ENCODE results near the gene MT1G.

Gene MT1G

GRCh38 chr16:56651586-56651985 is 16.3 kb downstream of the MT1G start, which contains the start of gene MT1B:
Gene MT1B (plus strand): TSS chr16:56651886. CDS start chr16:56651954, 68 bp downstream.
- no peak within 1 kb of the TSS for H3K4me2 ChIP-seq (ENCODE audit: low read length)
- no peaks in the 10 kb centered on the region for H3K79me2 ChIP-seq (ENCODE audit: control insufficient read depth, low read length)
- no peak for TF ChIP-seq EZH2phosphoT487 (IDR thresholded peaks at IDR 0.05; ENCODE audit: borderline replicate concordance, low read length)
- TF ChIP-seq CTCF (IDR thresholded peaks at IDR 0.05; ENCODE audit: low read depth, low read length, poor library complexity, severe bottlenecking): no peak
- H3K9me3 ChIP-seq (ENCODE audit: control insufficient read depth, insufficient read depth, low read length): no peaks in the 10 kb centered on the region
- no peak within 1 kb of the TSS for H3K27ac ChIP-seq (ENCODE audit: low read depth, low read length)
- H3K4me3 ChIP-seq (ENCODE audit: low read length): no peak within 1 kb of the TSS
- H3K27me3 ChIP-seq (ENCODE audit: control insufficient read depth, low read length): peaks cover 40% of the 10 kb centered on the region
- H3K4me1 ChIP-seq (ENCODE audit: control insufficient read depth, low read length): no peaks in the 10 kb centered on the region
- H3K36me3 ChIP-seq (ENCODE audit: control insufficient read depth, low read length): no peaks in the 10 kb centered on the region
- H3K9me2 ChIP-seq (replicated peaks; ENCODE audit: control insufficient read depth, low read length): no peaks in the 10 kb centered on the region
- no peaks in the 10 kb centered on the region for H4K20me1 ChIP-seq (ENCODE audit: control insufficient read depth, insufficient read depth, low read depth, low read length)
- no peaks in the 10 kb centered on the region for H3F3A ChIP-seq (ENCODE audit: control insufficient read depth, insufficient read depth)

- H4K20me1 ChIP-seq (ENCODE audit: control insufficient read depth, insufficient read depth, low read depth, low read length): no peaks in the 10 kb centered on the region
- no peak for TF ChIP-seq CTCF (IDR thresholded peaks at IDR 0.05; ENCODE audit: low read depth, low read length, poor library complexity, severe bottlenecking)
- no peak for TF ChIP-seq EZH2phosphoT487 (IDR thresholded peaks at IDR 0.05; ENCODE audit: borderline replicate concordance, low read length)
- H3K4me1 ChIP-seq (ENCODE audit: control insufficient read depth, low read length): no peaks in the 10 kb centered on the region
- no peak overlapping the region for H3K4me2 ChIP-seq (ENCODE audit: low read length)
- no peaks in the 10 kb centered on the region for H3K9me3 ChIP-seq (ENCODE audit: control insufficient read depth, insufficient read depth, low read length)
- H3K27ac ChIP-seq (ENCODE audit: low read depth, low read length): no peak overlapping the region
- H3K27me3 ChIP-seq (ENCODE audit: control insufficient read depth, low read length): peaks cover 53% of the 10 kb centered on the region
- H3K9me2 ChIP-seq (replicated peaks; ENCODE audit: control insufficient read depth, low read length): no peaks in the 10 kb centered on the region
- no peaks in the 10 kb centered on the region for H3K79me2 ChIP-seq (ENCODE audit: control insufficient read depth, low read length)
- H3K4me3 ChIP-seq (ENCODE audit: low read length): no peak overlapping the region
- no peaks in the 10 kb centered on the region for H3K36me3 ChIP-seq (ENCODE audit: control insufficient read depth, low read length)
- H3F3A ChIP-seq (ENCODE audit: control insufficient read depth, insufficient read depth): no peaks in the 10 kb centered on the region
Observed at GRCh38 chr16:56649820-56650219, 18.0 kb downstream of the MT1G start.

- H3K9me2 ChIP-seq (replicated peaks; ENCODE audit: control insufficient read depth, low read length): no peaks in the 10 kb centered on the region
- no peaks in the 10 kb centered on the region for H3K9me3 ChIP-seq (ENCODE audit: control insufficient read depth, insufficient read depth, low read length)
- H3K27me3 ChIP-seq (ENCODE audit: control insufficient read depth, low read length): peaks cover 59% of the 10 kb centered on the region
- H3K27ac ChIP-seq (ENCODE audit: low read depth, low read length): no peak overlapping the region
- no peaks in the 10 kb centered on the region for H3K36me3 ChIP-seq (ENCODE audit: control insufficient read depth, low read length)
- no peak overlapping the region for H3K4me2 ChIP-seq (ENCODE audit: low read length)
- H3K79me2 ChIP-seq (ENCODE audit: control insufficient read depth, low read length): no peaks in the 10 kb centered on the region
- TF ChIP-seq EZH2phosphoT487 (IDR thresholded peaks at IDR 0.05; ENCODE audit: borderline replicate concordance, low read length) (no peak), CTCF (IDR thresholded peaks at IDR 0.05; ENCODE audit: low read depth, low read length, poor library complexity, severe bottlenecking) (no peak)
- H3F3A ChIP-seq (ENCODE audit: control insufficient read depth, insufficient read depth): no peaks in the 10 kb centered on the region
- no peaks in the 10 kb centered on the region for H3K4me1 ChIP-seq (ENCODE audit: control insufficient read depth, low read length)
- H3K4me3 ChIP-seq (ENCODE audit: low read length): no peak overlapping the region
- no peaks in the 10 kb centered on the region for H4K20me1 ChIP-seq (ENCODE audit: control insufficient read depth, insufficient read depth, low read depth, low read length)
Observed at GRCh38 chr16:56649271-56649670, 18.6 kb downstream of the MT1G start.
